NK-92 (cell line): ENCODE results near the gene TMCO6.
"Not testable (repeated sequence)": the region's sequence is repeated elsewhere in the genome, so short reads cannot be mapped to it uniquely, and the experiment has no call there.

ENCODE experiments used
- DNase-seq: peaks from one replicate; lab custom pipeline; 2025; ENCODE audit not compliant: unreplicated experiment; lab: John Stamatoyannopoulos, UW

Gene TMCO6

DNA sequence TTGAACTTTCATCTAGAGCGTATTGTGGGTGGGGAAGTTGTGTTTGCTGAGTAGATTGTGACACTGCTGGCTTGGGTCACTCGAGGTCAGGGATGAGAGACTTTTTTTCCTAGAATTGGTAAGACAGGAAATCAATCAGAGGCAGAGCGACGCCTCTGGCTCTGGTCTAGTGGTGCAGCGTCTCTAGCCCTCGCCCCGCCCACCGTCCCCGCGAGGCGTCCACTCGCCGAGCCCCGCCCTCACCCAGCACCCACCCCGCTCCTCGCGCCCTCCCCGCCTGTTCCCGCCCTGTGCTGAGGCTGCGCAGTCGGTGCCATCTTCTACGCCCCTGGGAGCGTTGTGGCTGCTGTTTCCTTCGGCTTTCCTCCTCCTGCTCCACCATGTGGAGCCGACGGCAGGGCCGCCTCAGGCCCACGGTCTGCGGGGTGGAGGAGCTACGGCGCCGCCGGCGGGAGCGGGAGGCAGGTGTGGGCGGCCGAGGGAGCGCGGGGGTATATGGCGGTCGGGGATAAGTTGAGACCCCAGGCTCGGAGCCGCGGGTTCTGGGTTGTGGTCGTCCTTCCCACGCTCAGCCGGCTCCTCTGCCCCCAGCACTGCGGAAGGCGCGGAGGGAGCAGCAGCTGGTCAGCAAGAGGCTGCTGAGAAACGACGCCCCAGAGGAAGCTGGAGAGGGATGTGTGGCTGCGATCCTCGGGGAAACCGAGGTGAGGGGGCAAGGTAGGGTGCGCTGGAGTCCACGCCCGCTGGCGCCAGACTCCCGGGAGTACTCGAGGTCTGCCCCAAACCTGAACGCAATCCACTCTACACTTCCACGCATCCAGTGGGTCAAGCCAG is at the start of gene TMCO6:
Gene TMCO6, plus strand, starts transcription at position 304 of the 834 bp plus-strand sequence. Its CDS starts 77 bp downstream, at position 381.
- DNase-seq = peak; percentile 82

GRCh38 chr5:140590861-140591260 is 48.4 kb upstream of the TMCO6 start:
- DNase-seq = no peak

DNA sequence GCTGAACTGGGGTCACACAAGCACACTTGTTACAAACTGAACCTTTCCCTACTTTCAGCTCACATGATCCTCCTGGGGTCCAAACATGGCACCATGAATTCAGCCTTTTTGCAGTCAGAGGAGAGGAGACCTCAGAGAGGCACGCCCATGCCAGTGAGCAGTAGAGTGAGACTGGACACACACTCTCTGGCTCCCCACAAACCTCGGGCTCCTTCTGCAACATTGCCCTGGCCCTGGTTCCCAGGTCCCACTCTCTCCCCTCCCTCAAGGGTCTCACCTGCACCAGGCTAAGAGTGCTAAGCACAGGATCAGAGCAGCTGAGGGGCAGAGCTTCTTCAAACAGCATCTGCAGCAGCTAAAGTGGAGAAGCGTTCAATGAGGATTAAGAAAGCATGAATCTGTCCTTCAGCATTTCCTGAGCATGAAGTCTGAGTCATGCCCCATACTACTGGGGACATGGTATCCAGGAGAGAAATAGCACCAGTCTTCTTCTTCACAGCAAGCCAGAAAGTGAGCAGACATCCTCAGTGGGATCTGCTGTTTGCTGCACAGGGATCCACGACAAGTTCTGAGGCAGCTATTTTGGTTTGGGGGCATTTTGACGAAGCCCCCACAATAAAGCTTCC is 47.4 kb upstream of the TMCO6 start:
- DNase-seq = no peak

DNA sequence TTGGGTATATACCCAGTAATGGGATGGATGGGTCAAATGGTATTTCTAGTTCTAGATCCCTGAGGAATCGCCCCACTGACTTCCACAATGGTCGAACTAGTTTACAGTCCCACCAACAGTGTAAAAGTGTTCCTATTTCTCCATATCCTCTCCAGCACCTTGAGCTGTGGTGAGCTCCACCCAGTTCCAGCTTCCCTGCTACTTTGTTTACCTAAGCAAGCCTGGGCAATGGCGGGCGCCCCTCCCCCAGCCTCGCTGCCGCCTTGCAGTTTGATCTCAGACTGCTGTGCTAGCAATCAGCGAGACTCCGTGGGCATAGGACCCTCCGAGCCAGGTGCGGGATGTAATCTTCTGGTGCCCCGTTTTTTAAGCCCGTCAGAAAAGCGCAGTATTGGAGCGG is 46.2 kb upstream of the TMCO6 start:
- not testable (repeated sequence) for DNase-seq

DNA sequence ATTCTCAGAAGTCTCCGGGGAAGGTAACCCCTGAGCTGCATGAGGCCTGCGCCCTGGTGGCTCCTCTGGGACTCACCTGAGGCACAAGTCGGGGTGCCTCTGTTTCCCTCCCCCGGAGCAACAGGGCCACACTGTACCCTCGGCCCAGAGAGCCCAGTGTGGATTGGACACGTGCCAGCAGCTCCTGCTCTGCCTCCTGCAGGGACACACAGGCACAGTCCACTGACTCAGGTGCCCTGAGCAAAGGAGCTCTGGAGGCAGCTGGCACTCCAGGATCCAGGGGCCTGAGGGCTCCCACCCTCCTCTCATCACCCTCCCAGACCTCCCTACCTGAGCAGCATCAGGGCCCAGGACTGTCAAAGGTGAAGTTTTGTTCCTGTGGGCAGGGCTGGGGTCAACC is 45.1 kb upstream of the TMCO6 start:
- no peak for DNase-seq

DNA sequence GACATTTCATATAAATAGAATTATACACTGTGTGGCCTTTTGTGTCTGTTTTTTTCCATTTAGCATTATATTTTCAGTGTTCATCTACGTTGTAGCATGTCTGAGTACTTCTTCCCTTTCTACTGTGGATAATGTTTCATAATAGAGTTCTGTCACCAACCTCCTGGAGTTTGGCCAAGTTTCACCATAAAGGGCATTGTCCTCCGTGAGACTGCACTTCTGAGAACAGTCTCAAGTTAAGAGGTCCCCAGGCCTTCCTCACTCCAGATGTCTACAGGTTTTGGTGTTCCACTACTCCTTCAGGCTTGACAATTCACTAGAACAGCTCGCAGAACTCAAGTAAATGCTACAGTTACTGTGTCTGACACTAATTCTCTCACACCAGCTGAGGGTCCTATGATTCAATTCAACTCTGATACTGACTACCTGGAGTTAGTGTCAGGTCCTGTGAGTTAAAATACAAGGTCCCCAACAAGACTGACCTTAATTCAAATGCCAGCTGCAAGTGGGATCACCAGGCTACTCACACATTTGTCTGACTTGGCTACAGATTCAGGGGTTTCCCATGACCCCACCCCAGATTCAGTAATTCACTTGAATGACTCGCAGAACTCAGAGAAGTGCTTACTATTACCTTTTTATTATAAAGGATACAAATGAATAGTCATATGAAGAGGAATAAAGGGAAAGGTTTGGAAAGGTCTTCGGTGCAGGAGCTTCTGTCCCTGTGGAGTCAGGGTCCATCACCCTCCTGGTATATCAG is 43.5 kb upstream of the TMCO6 start:
- DNase-seq = no peak

DNA sequence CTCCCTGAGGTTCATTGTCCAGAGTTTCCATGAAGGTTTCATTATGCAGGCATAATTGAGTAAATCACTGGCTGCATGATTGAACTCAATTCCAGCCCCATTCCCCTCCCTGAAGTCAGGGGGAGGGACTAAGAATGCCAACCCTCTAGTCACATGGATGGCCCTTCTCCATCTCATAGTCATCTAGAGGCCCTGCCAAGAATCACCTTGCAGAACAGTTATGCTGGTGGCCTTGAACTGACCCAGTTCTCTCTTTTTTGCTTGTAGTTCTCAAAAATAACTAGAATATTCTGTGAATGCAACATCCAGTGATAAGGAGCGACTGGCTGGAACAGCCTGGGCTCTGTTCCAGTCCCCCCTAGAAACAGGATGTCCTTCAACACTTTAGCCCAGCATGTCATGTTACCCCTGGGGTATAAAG is 42.9 kb upstream of the TMCO6 start:
- DNase-seq = no peak

DNA sequence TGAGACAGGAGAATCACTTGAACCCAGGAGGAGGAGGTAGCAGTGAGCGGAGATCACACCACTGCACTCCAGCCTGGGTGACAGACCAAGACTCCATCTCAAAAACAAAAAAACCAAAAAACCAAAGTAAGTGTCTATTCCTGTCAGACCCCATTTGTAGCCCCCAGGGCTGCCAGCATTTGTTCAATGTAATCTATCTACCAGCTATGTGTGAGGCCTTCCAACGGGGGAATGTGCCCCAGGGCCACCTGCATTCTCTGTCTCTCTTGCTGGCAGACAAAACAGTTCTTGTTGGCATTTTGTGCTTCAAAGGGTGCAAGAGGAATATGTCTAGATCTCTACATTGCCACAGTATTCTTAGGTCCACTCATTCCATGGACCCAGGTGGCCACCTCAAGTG is 40.4 kb upstream of the TMCO6 start:
- DNase-seq = no peak

DNA sequence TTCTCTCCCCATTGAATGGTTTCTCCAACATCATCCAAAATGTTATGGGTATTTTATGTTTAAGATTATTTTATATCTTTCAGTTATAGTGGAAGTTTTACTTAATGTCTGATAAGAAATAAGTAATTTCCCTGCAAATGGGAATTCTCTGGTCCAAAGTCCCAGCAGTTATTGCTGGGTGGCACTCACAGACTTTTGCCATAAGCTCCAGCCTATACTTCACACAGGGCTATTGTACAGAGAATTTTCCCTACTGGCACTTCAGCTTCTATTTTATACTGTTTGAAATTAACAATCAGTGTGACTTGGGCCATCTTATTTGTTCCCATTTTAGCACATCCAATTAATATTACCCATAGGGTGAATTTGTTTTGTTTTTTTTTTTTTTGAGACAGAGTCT is 39.2 kb upstream of the TMCO6 start:
- DNase-seq = no peak

- DNase-seq = no peak
These were observed 37.1 kb upstream of the TMCO6 start for GRCh38 chr5:140602147-140602546.

DNA sequence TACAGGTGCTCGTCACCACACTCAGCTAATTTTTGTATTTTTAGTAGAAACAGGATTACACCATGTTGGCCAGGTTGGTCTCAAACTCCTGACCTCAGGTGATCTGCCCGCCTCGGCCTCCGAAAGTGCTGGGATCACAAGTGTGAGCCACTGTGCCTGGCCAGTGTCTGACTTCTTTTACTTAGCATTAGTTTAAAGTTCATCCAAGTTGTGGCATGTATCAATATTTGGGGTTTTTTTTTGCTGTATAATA is 35.9 kb upstream of the TMCO6 start:
- not testable (repeated sequence) for DNase-seq

- DNase-seq = no peak
These were observed 35.5 kb upstream of the TMCO6 start for GRCh38 chr5:140603734-140604133.

- DNase-seq = no peak
These were observed 33.4 kb upstream of the TMCO6 start for GRCh38 chr5:140605879-140606278.

- DNase-seq = no peak
These were observed 32.2 kb upstream of the TMCO6 start for GRCh38 chr5:140607031-140607430.

DNA sequence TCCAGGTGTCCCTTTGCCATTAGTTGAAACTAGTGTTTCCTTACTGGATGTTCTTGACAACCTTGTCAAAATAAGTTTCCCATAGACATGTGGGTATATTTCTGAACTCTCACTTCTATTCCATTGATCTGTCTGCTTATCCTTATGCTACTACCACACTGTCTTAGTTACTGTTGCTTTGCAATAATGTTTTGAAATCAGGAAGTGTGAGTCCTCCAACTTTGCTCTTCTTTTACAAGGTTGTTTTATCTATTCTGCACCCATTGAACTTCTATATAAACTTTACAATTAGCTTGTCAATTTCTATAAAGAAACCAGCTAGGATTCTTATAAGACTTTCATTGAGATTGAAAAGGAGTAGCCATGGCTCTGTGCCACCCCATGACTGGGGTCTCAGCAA is 30.5 kb upstream of the TMCO6 start:
- DNase-seq = no peak

GRCh38 chr5:140609126-140609525 is 30.1 kb upstream of the TMCO6 start:
- DNase-seq = no peak

DNA sequence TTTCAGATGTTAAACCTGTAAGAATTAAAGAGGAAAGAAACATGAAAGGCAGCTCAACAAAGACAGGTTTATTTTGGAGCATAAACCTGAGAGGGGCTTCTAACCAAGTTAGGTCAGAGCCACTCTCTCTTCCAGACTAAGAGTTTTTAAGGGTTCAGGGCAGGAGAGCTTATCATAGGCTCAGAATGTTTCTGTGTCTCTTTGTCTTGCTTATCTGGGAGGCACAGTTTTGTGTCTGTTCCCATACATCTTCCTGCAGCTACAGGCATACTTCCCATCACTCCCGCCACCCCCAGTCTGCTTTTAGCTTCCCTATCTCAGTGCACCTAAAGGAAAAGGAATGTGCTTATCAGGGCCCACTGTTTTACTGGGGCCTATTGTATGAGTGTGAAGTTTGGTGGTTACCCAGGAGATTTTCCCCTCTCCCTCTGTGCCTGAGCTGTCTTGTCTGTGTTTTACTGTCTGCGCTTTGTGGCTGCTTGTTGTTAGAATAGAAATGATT is 28.2 kb upstream of the TMCO6 start:
- no peak for DNase-seq

DNA sequence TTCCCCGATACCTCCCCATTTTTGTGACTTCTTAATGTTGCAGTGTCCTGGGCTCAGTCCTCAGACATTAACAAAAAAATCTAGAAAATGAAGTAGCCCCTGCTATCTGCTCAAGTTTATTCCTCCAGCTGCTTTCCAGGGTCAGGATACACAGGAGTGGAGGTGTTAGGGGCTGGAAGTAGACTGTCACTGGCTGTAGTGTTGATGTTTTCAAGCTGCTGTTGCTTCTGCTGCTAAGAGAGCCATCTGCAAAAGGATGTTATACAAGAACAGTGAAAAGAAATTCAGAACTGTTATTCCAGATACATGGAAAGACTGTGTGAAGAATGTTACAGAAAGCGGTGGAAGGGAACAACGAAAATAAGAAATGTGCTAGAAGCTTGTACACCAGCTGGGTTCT is 16.9 kb upstream of the TMCO6 start:
- no peak for DNase-seq

DNA sequence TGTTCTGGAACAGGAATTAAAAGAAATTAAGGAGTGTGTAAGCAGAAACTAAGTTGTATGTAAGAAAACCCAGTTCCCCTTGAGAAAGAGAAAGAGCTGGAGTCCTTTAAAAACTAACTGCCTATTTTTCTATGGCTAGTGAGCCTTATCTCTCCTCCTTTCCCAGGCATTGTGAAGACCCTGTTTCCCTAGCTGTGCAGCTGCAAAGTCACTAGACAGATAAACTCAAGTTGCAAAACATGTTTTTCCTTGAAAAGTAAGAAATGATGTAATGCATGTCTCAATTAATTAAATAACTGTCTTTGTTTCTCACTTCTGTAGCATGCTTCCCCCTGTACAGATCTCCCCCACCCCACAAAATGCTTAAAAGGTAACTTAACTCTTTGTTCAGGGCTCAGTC is 16.2 kb upstream of the TMCO6 start:
- DNase-seq = not testable (repeated sequence)

DNA sequence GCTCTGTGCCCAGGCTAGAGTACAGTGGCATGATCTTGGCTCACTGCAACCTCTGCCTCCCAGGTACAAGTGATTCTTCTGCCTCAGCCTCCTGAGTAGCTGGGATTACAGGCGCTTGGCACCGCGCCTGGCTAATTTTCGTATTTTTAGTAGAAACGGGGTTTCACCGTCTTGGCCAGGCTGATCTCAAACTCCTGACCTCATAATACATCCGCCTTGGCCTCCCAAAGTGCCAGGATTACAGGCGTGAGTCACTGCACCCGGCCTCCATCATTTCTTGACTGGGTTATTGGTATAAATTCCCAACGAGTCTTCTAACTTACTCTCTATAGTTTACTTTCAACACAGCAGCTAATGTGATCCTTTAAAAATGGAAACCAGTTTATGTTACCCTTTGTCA is 14.4 kb upstream of the TMCO6 start:
- DNase-seq = not testable (repeated sequence)

DNA sequence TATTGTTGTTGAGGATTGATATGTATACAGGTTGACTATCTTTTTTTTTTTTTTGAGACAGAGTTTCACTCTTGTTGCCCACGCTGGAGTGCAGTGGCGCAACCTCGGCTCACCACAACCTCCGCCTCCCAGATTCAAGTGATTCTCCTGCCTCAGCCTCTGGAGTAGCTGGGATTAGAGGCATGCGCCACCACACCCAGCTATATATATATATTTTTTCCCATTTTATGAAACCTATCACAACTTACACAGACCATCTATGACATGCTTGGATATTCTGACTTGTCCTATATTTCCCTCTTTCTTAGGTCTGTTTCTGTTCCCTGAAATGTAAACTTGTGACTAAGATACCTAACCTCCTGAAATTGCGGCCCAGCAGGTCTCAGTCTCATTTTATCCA is 11.3 kb upstream of the TMCO6 start:
- DNase-seq = no peak

DNA sequence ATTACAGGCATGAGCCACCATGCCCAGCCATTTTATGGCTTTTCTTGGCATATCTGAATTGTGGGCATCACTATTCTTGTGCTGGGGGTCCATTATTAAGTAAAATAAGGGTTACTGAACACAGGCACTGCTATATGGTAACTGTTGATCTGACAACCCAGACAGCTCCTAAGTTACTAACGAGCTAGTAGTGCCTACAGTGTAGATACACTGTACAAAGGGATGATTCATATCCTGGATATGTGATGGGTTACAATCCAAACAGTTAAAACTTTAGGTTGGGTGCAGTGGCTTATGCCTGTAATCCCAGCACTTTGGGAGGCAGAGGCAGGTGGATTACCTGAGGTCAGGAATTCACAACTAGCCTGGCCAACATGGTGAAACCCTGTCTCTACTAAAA is 10.5 kb upstream of the TMCO6 start:
- DNase-seq = no peak
